Liver (tissue), 9 donors: ENCODE measurements around the gene MXRA5. TPM values are rescaled to one million over a fixed set of nuclear protein-coding genes. Genes with fewer than 3 reads are reported as not detected.

Experiments used
- DNase-seq: peaks from one replicate; pipeline ENCODE4 v3.0.0-alpha.2; 2017; ENCODE audit warnings: low spot score
- H3K27ac ChIP-seq, 2 donors: one replicate each; pipeline ENCODE4 v1.7.0; 2013; ENCODE audit warnings: inconsistent platforms in 2 of 2, low read length in 2 of 2, control low read depth in 1 of 2, low read depth in 1 of 2, mild to moderate bottlenecking in 1 of 2
- H3K27me3 ChIP-seq, 4 donors: one replicate each; pipeline versions ENCODE4 v1.6.1 to v1.7.0; 2013; ENCODE audit warnings: low read length in 3 of 4, inconsistent platforms in 1 of 4, mild to moderate bottlenecking in 1 of 4, moderate library complexity in 1 of 4; ENCODE audit not compliant: control insufficient read depth in 4 of 4, insufficient read depth in 4 of 4
- H3K36me3 ChIP-seq, 4 donors: one replicate each; pipeline versions ENCODE4 v1.6.1 to v1.7.0; 2013; ENCODE audit warnings: low read length in 3 of 4, mild to moderate bottlenecking in 3 of 4, low read depth in 1 of 4, moderate library complexity in 1 of 4; ENCODE audit not compliant: control insufficient read depth in 4 of 4, insufficient read depth in 3 of 4
- H3K4me1 ChIP-seq, 4 donors: one replicate each; pipeline versions ENCODE4 v1.6.1 to v1.7.0; 2013; ENCODE audit warnings: low read length in 3 of 4, mild to moderate bottlenecking in 3 of 4, moderate library complexity in 1 of 4; ENCODE audit not compliant: control insufficient read depth in 4 of 4, insufficient read depth in 4 of 4
- H3K4me3 ChIP-seq, 3 donors: one replicate each; pipeline versions ENCODE4 v1.6.1 to v1.7.0; 2013; ENCODE audit warnings: low read length in 3 of 3, control low read depth in 1 of 3, low read depth in 1 of 3, mild to moderate bottlenecking in 1 of 3
- H3K9ac ChIP-seq, 2 donors: one replicate each; pipeline ENCODE4 v1.7.0; 2013; ENCODE audit warnings: low read length in 2 of 2, mild to moderate bottlenecking in 2 of 2, moderate library complexity in 2 of 2, control low read depth in 1 of 2, low read depth in 1 of 2
- H3K9me3 ChIP-seq, 4 donors: one replicate each; pipeline versions ENCODE4 v1.6.1 to v1.7.0; 2013; ENCODE audit warnings: low read length in 3 of 4; ENCODE audit not compliant: control insufficient read depth in 4 of 4
- CTCF ChIP-seq: fragments of 150-350 bp; IDR thresholded peaks from 2 replicates; pipeline ENCODE4 v1.5.1; 2017; ENCODE audit warnings: improper control_type of control experiment, low read depth, low read length; ENCODE audit not compliant: missing input control
- EGR1 ChIP-seq, 2 donors: IDR thresholded peaks; 2 replicates each; pipeline ENCODE4 v1.6.1; 2016 to 2018; ENCODE audit warnings: antibody characterized with exemption in 2 of 2, low read depth in 2 of 2
- FOXA1 ChIP-seq: IDR thresholded peaks from 2 replicates; pipeline ENCODE4 v1.6.1; 2016; ENCODE audit warnings: antibody characterized with exemption
- FOXA2 ChIP-seq: IDR thresholded peaks from 2 replicates; pipeline ENCODE4 v1.6.1; 2016; ENCODE audit warnings: antibody characterized with exemption
- HNF4A ChIP-seq, 2 donors: conservative IDR thresholded peaks; 2 replicates each; pipeline ENCODE4 v1.6.1; 2016; ENCODE audit warnings: antibody characterized with exemption in 2 of 2, mild to moderate bottlenecking in 2 of 2
- HNF4G ChIP-seq: IDR thresholded peaks from 2 replicates; pipeline ENCODE4 v1.6.1; 2016; ENCODE audit warnings: antibody characterized with exemption
- JUND ChIP-seq, 2 donors: IDR thresholded peaks; 2 replicates each; pipeline ENCODE4 v1.6.1; 2016; ENCODE audit warnings: antibody characterized with exemption in 2 of 2
- NR2F2 ChIP-seq: IDR thresholded peaks from 2 replicates; pipeline ENCODE4 v1.6.1; 2016; ENCODE audit warnings: antibody characterized with exemption
- RAD21 ChIP-seq, 2 donors: IDR thresholded peaks; 2 replicates each; pipeline ENCODE4 v1.6.1; 2016; ENCODE audit warnings: antibody characterized with exemption in 2 of 2, mild to moderate bottlenecking in 2 of 2
- REST ChIP-seq: IDR thresholded peaks from 2 replicates; pipeline ENCODE4 v1.6.1; 2016; ENCODE audit warnings: antibody characterized with exemption, mild to moderate bottlenecking
- RXRA ChIP-seq, 2 donors: IDR thresholded peaks; 2 replicates each; pipeline ENCODE4 v1.6.1; 2017 to 2018; ENCODE audit warnings: antibody characterized with exemption in 2 of 2, mild to moderate bottlenecking in 1 of 2
- SP1 ChIP-seq: IDR thresholded peaks from 2 replicates; pipeline ENCODE4 v1.6.1; 2018; ENCODE audit warnings: antibody characterized with exemption, mild to moderate bottlenecking
- TAF1 ChIP-seq: conservative IDR thresholded peaks from 2 replicates; pipeline ENCODE4 v1.6.1; 2016; ENCODE audit warnings: antibody characterized with exemption, mild to moderate bottlenecking
- YY1 ChIP-seq: IDR thresholded peaks from 2 replicates; pipeline ENCODE4 v1.6.1; 2016; ENCODE audit warnings: antibody characterized with exemption, mild to moderate bottlenecking
- WGBS: extraction: QIAGEN DNeasy Blood & Tissue Kit; methylation state at CpG from one replicate; pipeline ENCODE4 v1.1.7; 2013; 5-methylcytosine and 5-hydroxymethylcytosine counted together
- polyA plus RNA-seq, 2 donors: library from polyadenylated mRNA; stranded (reverse) in 1 of 2; unstranded in 1 of 2; fragments of 200-250 nt in 1 of 2; fragments of >200 nt in 1 of 2; fragmentation: Nextera tagmentation in 1 of 2; extraction: Ambion mirVana in 1 of 2; gene quantifications; one replicate each; pipeline versions ENCODE4 v1.2.1 to v1.2.3, GENCODE V29; 2013 to 2015
- total RNA-seq, 2 donors: library from RNA; depleted of rRNA; stranded (reverse); fragments of >200 nt; gene quantifications; one replicate each; pipeline ENCODE4 v1.2.3, GENCODE V29; 2014
- TF ChIP-seq, protein P1 (sequence below): IDR thresholded peaks from 2 replicates; pipeline ENCODE4 v1.6.1; 2016; ENCODE audit warnings: antibody characterized with exemption
- donor health status: healthy.
- donor health status: healthy.
- donor health status: healthy.
- donor health status: healthy.
- donor health status: healthy.

MXRA5 gene
- total and polyA plus RNA-seq, 4 donors, result 0.32 to 1.3 (median 1.1) TPM

GRCh38 chrX:3271834-3272186, 74.6 kb downstream of the MXRA5 start:
- 50% methylated on average over 6 of the region's 6 CpGs for WGBS

GRCh38 chrX:3271183-3271833, 75.1 kb downstream of the MXRA5 start:
- no peaks in the 10 kb centered on the region for H3K9me3 ChIP-seq
- no peak overlapping the region for H3K4me3 ChIP-seq
- H3K27ac ChIP-seq, result no peak overlapping the region
- DNase-seq, result no peak
- no peaks in the 10 kb centered on the region for H3K4me1 ChIP-seq
- WGBS, result 53% methylated on average over 12 of the region's 12 CpGs
- no peaks in the 10 kb centered on the region for H3K27me3 ChIP-seq
- no peak overlapping the region for H3K9ac ChIP-seq
- H3K36me3 ChIP-seq, result no peaks in the 10 kb centered on the region
- TF ChIP-seq RXRA (IDR thresholded peaks at IDR 0.05), result no peak
- no peak for TF ChIP-seq NR2F2
- TF ChIP-seq TAF1, result no peak
- TF ChIP-seq HNF4A (conservative IDR thresholded peaks at IDR 0.05), result no peak
- TF ChIP-seq EGR1 (IDR thresholded peaks at IDR 0.05; ENCODE audit: low read depth in 2 of 2), result no peak
- no peak for TF ChIP-seq JUND (IDR thresholded peaks at IDR 0.05)
- TF ChIP-seq HNF4G, result no peak
- no peak for TF ChIP-seq FOXA2
- TF ChIP-seq, protein P1, sequence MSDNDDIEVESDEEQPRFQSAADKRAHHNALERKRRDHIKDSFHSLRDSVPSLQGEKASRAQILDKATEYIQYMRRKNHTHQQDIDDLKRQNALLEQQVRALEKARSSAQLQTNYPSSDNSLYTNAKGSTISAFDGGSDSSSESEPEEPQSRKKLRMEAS, result no peak
- TF ChIP-seq FOXA1, result no peak
- TF ChIP-seq CTCF, result no peak

More at GRCh38 chrX:3271834-3272186, 74.6 kb downstream of the MXRA5 start:
- TF ChIP-seq JUND (IDR thresholded peaks at IDR 0.05) (no peak), TAF1 (no peak), HNF4G (no peak), NR2F2 (no peak), SP1 (no peak), CTCF (no peak), RAD21 (IDR thresholded peaks at IDR 0.05) (no peak), REST (no peak), HNF4A (conservative IDR thresholded peaks at IDR 0.05) (no peak), FOXA2 (no peak), YY1 (no peak)
- TF ChIP-seq, protein P1, result no peak
- DNase-seq, result no peak
- Histone ChIP-seq H3K4me1 (no peaks in the 10 kb centered on the region), H3K36me3 (no peaks in the 10 kb centered on the region), H3K27ac (no peak overlapping the region), H3K9me3 (peaks cover 0 to under 1% (median 0%) of the 10 kb centered on the region in 4 donors), H3K9ac (no peak overlapping the region), H3K27me3 (no peaks in the 10 kb centered on the region), H3K4me3 (no peak overlapping the region)
